GM10248 (cell line): ENCODE data around the gene ZNF214.

Experiments used
- CTCF ChIA-PET: fragments of 300-600 bp; sonication (Branson Sonifier 250); formaldehyde crosslinking; extraction: SDS; loops from one replicate; lab custom pipeline; 2021; ENCODE audit warnings: antibody characterized with exemption; lab: Yijun Ruan, JAX
- POLR2A ChIA-PET: fragments of 350-650 bp; sonication (Branson Sonifier 250); formaldehyde crosslinking; extraction: SDS; loops from one replicate; lab custom pipeline; 2020; ENCODE audit warnings: antibody characterized with exemption; lab: Yijun Ruan, JAX
- DNase-seq: peaks from one replicate; pipeline ENCODE4 v3.0.0; 2012; ENCODE audit errors: extremely low spot score
- TF ChIP-seq, protein P1 (sequence below): IDR thresholded peaks from 2 replicates; pipeline ENCODE4 v1.5.1; 2012; ENCODE audit warnings: mild to moderate bottlenecking, low read depth; ENCODE audit errors: extremely low read depth, missing control alignments, control extremely low read depth

Gene ZNF214

DNA sequence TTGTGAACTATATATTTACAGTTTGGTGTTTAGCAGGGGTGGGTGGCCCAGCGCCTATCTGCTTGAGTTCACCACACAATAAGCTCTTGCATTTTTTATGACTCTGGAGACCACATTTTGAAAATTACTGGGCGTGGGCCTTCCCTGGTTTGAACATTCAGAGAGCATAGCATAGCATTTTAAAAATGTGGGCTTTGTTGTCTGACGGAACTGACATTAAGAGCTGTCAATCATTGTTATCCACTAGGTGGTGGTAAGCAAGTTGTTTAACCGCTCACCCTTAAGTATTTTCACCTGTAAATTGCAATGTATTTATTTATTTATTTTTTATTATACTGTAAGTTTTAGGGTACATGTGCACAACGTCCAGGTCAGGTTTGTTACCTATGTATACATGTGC lies 1.2 kb upstream of the ZNF214 start:
- CTCF ChIA-PET, result interaction anchor here (1.5 to 3.4 kb wide), 2 partner anchors 41 to 209 kb away, joined by 3 to 10 read pairs; no protein-coding TSS in a partner anchor
- TF ChIP-seq, protein P1, sequence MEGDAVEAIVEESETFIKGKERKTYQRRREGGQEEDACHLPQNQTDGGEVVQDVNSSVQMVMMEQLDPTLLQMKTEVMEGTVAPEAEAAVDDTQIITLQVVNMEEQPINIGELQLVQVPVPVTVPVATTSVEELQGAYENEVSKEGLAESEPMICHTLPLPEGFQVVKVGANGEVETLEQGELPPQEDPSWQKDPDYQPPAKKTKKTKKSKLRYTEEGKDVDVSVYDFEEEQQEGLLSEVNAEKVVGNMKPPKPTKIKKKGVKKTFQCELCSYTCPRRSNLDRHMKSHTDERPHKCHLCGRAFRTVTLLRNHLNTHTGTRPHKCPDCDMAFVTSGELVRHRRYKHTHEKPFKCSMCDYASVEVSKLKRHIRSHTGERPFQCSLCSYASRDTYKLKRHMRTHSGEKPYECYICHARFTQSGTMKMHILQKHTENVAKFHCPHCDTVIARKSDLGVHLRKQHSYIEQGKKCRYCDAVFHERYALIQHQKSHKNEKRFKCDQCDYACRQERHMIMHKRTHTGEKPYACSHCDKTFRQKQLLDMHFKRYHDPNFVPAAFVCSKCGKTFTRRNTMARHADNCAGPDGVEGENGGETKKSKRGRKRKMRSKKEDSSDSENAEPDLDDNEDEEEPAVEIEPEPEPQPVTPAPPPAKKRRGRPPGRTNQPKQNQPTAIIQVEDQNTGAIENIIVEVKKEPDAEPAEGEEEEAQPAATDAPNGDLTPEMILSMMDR, result no peak
- POLR2A ChIA-PET, result no interaction called here
- no peak for DNase-seq

DNA sequence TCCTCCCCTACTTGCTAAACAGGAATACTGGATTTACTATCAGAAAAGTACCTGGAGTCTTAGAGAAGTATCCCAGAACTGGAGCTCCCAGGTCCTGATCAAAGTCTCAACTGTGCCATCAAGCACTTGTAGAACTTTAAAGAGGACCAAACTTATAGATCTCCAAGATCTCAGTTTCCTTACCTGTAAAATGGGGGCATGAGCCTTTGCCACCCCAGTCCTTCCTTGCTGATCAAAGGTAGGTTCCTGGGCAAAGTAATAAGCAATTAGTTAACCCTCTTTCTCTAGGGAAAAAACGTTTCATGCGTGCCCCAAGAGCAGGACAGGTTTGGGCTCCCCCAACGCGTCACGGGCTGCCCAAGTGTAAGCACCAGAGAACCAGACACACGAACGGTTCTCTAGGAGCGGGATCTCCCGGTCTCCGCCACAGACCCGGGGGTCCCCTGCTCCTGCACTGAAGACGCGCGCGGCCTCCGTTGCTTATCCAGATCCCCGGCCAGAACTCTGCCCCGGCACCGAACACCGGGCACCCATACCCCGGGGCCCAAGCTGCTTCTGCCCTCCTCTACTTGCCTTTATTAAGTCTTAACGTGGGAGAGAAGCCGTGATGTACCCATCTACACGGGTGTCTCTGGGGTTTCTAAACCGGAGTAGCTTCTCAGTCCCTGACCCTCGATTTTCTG lies 505 bp downstream of the ZNF214 start:
- no peak for DNase-seq

DNA sequence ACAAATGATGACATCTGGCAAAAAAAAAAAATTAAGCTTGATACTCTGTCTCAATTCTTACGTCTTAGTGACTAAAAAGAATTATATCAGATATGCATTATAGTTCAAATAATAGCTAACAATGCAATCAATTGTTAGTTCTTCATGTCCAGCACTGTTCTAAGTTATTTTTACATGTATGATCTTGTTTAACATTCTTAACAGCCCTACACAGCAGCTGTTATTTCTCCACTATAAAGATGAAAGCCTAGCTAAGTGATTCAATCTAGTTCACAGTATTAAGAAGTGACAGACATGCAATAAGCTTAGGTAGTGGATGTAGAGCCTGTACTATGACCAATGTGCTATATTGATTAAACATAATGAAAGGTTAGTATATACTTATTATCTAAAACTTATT lies 4.1 kb downstream of the ZNF214 start:
- ChIA-PET POLR2A (no interaction called here), CTCF (interaction anchor here (1.4 kb wide), 1 partner anchor 203 kb away, joined by 7 read pairs; no protein-coding TSS in a partner anchor)
- no peak for DNase-seq
- TF ChIP-seq, protein P1, result no peak

More for the DNA sequence above, 505 bp downstream of the ZNF214 start:
- TF ChIP-seq, protein P1, result no peak
- CTCF ChIA-PET, result interaction anchor here (1.2 to 3.4 kb wide), 2 partner anchors 9 to 207 kb away, joined by 6 to 10 read pairs; no protein-coding TSS in a partner anchor
- POLR2A ChIA-PET, result no interaction called here

DNA sequence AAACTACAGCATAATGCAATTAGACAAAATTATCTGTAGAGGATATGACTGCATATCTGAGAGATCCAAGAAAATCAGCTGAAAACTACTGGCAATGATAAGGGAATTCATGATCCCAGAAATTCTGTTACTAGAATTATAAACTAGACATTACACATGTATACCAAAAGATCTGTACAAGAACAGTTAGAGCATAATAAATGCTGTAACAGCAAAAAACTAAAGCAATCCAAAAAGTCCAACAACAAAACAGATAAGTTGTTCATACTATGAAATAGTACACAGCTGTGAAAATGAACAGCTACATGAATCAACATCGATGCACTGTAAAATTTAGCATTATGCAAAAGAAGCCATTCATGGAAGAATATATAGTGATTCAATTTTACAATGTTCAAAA lies 6.0 kb downstream of the ZNF214 start:
- DNase-seq, result no peak
- ChIA-PET POLR2A (no interaction called here), CTCF (interaction anchor here (1.3 kb wide), 1 partner anchor 482 kb away, joined by 3 read pairs; no protein-coding TSS in a partner anchor)
- TF ChIP-seq, protein P1, result no peak

DNA sequence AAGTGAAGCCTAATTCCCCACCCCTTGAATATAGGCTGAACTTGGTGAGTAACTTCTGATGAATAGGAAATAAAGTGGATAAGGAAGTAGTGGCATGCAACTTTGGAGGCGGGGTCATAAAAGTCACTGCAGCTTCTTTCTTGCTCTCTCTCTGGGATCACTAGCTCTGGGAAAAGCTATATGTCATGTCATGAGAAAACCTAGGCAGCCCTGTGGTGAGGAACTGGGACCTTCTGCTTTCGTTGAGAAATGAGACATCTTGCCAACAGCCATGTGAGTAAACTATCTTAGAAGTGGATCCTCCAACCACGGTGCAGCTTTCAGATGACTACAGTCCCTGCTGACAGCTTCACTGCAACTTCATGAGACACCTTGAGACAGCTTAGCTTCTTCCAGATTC lies 15.7 kb downstream of the ZNF214 start:
- POLR2A ChIA-PET, result no interaction called here
- CTCF ChIA-PET, result interaction anchor here (0.7 to 0.8 kb wide), 2 partner anchors 17 to 192 kb away, joined by 3 read pairs; no protein-coding TSS in a partner anchor
- TF ChIP-seq, protein P1, result no peak
- DNase-seq, result no peak

DNA sequence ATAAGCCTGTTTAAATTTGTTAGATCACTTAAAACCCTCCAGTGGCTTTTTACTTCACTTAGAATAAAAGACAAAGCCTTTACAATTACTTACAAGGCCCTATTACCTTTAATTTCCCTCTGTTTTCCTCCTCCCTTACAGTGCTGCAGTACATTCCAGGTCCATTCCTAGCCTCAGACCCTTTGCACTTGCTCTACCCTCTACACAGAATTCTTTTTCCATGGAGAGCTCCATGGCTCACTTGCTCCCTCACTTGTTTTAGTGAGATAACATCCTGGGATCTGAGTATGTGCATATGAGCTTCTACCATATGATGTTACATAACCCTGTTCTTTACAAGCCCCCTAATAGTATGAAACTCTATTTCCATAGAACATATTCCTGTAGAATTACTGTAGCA lies 24.4 kb downstream of the ZNF214 start:
- DNase-seq, result no peak
- ChIA-PET CTCF (no interaction called here), POLR2A (no interaction called here)
- TF ChIP-seq, protein P1, result no peak
